ENCODE results near the gene SEPTIN1.
"Not testable (repeated sequence)": the region's sequence is repeated elsewhere in the genome, so short reads cannot be mapped to it uniquely, and the experiment has no call there.

The SEPTIN1 gene

GRCh38 chr16:30335028-30335597 lies 47.2 kb downstream of the SEPTIN1 start:
- TF ChIP-seq ZBTB20 (tag by site-specific recombination; IDR thresholded peaks at IDR 0.05) (peak; percentile 98), KLF17 (tag by site-specific recombination; IDR thresholded peaks at IDR 0.05) (peak; percentile 58; the same call in 1 of the 2 replicates), ZNF610 (tag by site-specific recombination; IDR thresholded peaks at IDR 0.05; ENCODE audit: borderline replicate concordance) (peak; percentile 38; the same call in 1 of the 2 replicates), ZNF341 (tag by site-specific recombination; IDR thresholded peaks at IDR 0.05; ENCODE audit: low read depth) (peak; percentile 77), SP3 (tag by site-specific recombination; IDR thresholded peaks at IDR 0.05) (peak; percentile 90), ZNF513 (tag by site-specific recombination; IDR thresholded peaks at IDR 0.05) (peak; percentile 82), ATF2 (tag by site-specific recombination; IDR thresholded peaks at IDR 0.05; ENCODE audit: low read depth) (peak; percentile 10; the same call in 1 of the 2 replicates), ZBTB8A (tag by site-specific recombination; IDR thresholded peaks at IDR 0.05) (0 out of 2 replicates have a peak, but pooled peaks have one; percentile 7), GLI4 (tag by site-specific recombination; IDR thresholded peaks at IDR 0.05) (0 out of 2 replicates have a peak, but pooled peaks have one; percentile 66), ZNF561 (tag by site-specific recombination; IDR thresholded peaks at IDR 0.05; ENCODE audit: borderline replicate concordance) (peak; percentile 47; the same call in 1 of the 2 replicates), KLF9 (tag by site-specific recombination; IDR thresholded peaks at IDR 0.05; ENCODE audit: low read depth) (peak; percentile 85), ZBTB26 (tag by site-specific recombination; optimal IDR thresholded peaks at IDR 0.05) (peak; percentile 97), ZNF335 (tag by site-specific recombination; conservative IDR thresholded peaks at IDR 0.05) (peak; percentile 87), KLF1 (tag by site-specific recombination; IDR thresholded peaks at IDR 0.05) (peak; percentile 70), IKZF3 (tag by site-specific recombination; IDR thresholded peaks at IDR 0.05) (0 out of 2 replicates have a peak, but pooled peaks have one; percentile 46), ZNF391 (tag by site-specific recombination; IDR thresholded peaks at IDR 0.05; ENCODE audit: borderline replicate concordance, low read depth) (peak; percentile 56; the same call in 1 of the 2 replicates), HOXC10 (CRISPR knock-in tag; IDR thresholded peaks at IDR 0.05) (0 out of 2 replicates have a peak, but pooled peaks have one; percentile 43), ZNF324 (tag by site-specific recombination; IDR thresholded peaks at IDR 0.05) (0 out of 2 replicates have a peak, but pooled peaks have one; percentile 25), EGR2 (tag by site-specific recombination; IDR thresholded peaks at IDR 0.05; ENCODE audit: low read depth) (peak; percentile 87), KLF8 (tag by site-specific recombination; IDR thresholded peaks at IDR 0.05) (peak; percentile 72), HIC1 (tag by site-specific recombination; IDR thresholded peaks at IDR 0.05) (0 out of 2 replicates have a peak, but pooled peaks have one; percentile 56), ZSCAN30 (tag by site-specific recombination; IDR thresholded peaks at IDR 0.05) (peak; percentile 6; the same call in 1 of the 2 replicates), ZFHX2 (tag by site-specific recombination; conservative IDR thresholded peaks at IDR 0.05) (peak; percentile 71), ZNF501 (tag by site-specific recombination; IDR thresholded peaks at IDR 0.05) (peak; percentile 86), KLF7 (tag by site-specific recombination; IDR thresholded peaks at IDR 0.05; ENCODE audit: borderline replicate concordance) (peak; percentile 63; the same call in 1 of the 2 replicates), ZNF639 (tag by site-specific recombination; IDR thresholded peaks at IDR 0.05) (0 out of 2 replicates have a peak, but pooled peaks have one; percentile 17), KLF10 (tag by site-specific recombination; IDR thresholded peaks at IDR 0.05) (peak; percentile 73)
- not testable (repeated sequence) for H3K36me3 ChIP-seq (ENCODE audit: control insufficient read depth in 2 of 2, insufficient read depth in 1 of 2, low read length in 2 of 2); H3K4me1 ChIP-seq (ENCODE audit: control insufficient read depth, insufficient read depth, low read length); H3K9me3 ChIP-seq (ENCODE audit: control insufficient read depth, insufficient read depth, low read depth, low read length)
- peak overlapping the region; percentile 87 for H3K27ac ChIP-seq (ENCODE audit: extremely low read depth, low read depth, low read length)
- CTCF ChIA-PET: interaction anchor here (0.5 to 1.6 kb wide), 2 partner anchors 28 to 74 kb away, joined by 3 to 6 read pairs; no protein-coding TSS in a partner anchor
- POLR2A ChIA-PET: interaction anchor here (0.5 to 2.1 kb wide), 13 partner anchors 9 to 454 kb away, joined by 3 to 10 read pairs (median 3); partner anchors contain the start of genes CD2BP2, TBC1D10B and ZNF48
- H3K4me3 ChIP-seq (ENCODE audit: low read depth, low read length): peak overlapping the region; percentile 92

All from HEK293 (cell line).